Hepatocyte (in vitro differentiated cells): ENCODE measurements around the gene SRP14.

Experiments used
- CTCF ChIP-seq: fragments of 200-600 bp; sonication (generic); IDR thresholded peaks from 2 replicates; pipeline ENCODE4 v1.5.1; 2016; ENCODE audit warnings: antibody characterized with exemption, mild to moderate bottlenecking; ENCODE audit not compliant: poor library complexity
- EZH2 ChIP-seq: fragments of 200-600 bp; sonication (generic); IDR thresholded peaks from 2 replicates; pipeline ENCODE4 v1.6.1; 2016; ENCODE audit warnings: antibody characterized with exemption, mild to moderate bottlenecking, borderline replicate concordance
- EZH2phosphoT487 ChIP-seq: fragments of 200-600 bp; sonication (generic); IDR thresholded peaks from one replicate; pipeline ENCODE4 v1.6.1; 2018; ENCODE audit warnings: antibody characterized with exemption, mild to moderate bottlenecking, low read depth, moderate library complexity; ENCODE audit not compliant: unreplicated experiment, severe bottlenecking

GRCh38 chr15:40054855-40055575 lies 16.0 kb upstream of the SRP14 start:
- TF ChIP-seq CTCF (no peak), EZH2 (no peak), EZH2phosphoT487 (no peak)
